Immature natural killer cell (primary cell): ENCODE measurements around the gene SCUBE3. TPM values are rescaled to one million over a fixed set of nuclear protein-coding genes. Genes with fewer than 3 reads are reported as not detected.
A peak's percentile ranks its signal among the peaks of the same experiment; 100 is the strongest.

Experiments
- DNase-seq, 3 donors: peaks; one replicate each; pipeline ENCODE4 v3.0.0; 2022; ENCODE audit warnings: mixed read lengths in 1 of 3
- H3K27ac Mint-ChIP-seq, 6 donors: one replicate each; pipeline ENCODE4 v1.8.0; 2020; ENCODE audit warnings: mixed read lengths in 6 of 6, mild to moderate bottlenecking in 5 of 6, inconsistent platforms in 4 of 6, moderate library complexity in 3 of 6
- H3K27me3 Mint-ChIP-seq, 3 donors: one replicate each; pipeline ENCODE4 v1.8.0; 2020 to 2021; ENCODE audit warnings: low read depth in 3 of 3, mild to moderate bottlenecking in 3 of 3, mixed read lengths in 3 of 3, moderate library complexity in 3 of 3, inconsistent platforms in 1 of 3
- H3K36me3 Mint-ChIP-seq, 3 donors: one replicate each; pipeline ENCODE4 v1.8.0; 2020; ENCODE audit warnings: mixed read lengths in 3 of 3, inconsistent platforms in 2 of 3, mild to moderate bottlenecking in 2 of 3
- H3K4me1 Mint-ChIP-seq, 2 donors: one replicate each; pipeline ENCODE4 v1.8.0; 2020; ENCODE audit warnings: inconsistent platforms in 2 of 2, mild to moderate bottlenecking in 2 of 2, mixed read lengths in 2 of 2, moderate library complexity in 1 of 2
- H3K4me3 Mint-ChIP-seq, 5 donors: one replicate each; pipeline ENCODE4 v1.8.0; 2020; ENCODE audit warnings: mild to moderate bottlenecking in 5 of 5, mixed read lengths in 5 of 5, inconsistent platforms in 3 of 5, moderate library complexity in 3 of 5
- H3K9me3 Mint-ChIP-seq, 6 donors: one replicate each; pipeline ENCODE4 v1.8.0; 2020; ENCODE audit warnings: mild to moderate bottlenecking in 6 of 6, mixed read lengths in 6 of 6, inconsistent platforms in 4 of 6, moderate library complexity in 3 of 6
- polyA plus RNA-seq, 3 donors: library from polyadenylated mRNA; unstranded; fragments of 300-500 nt; fragmentation: Illumina TruSeq; gene quantifications; one replicate each; pipeline ENCODE4 v1.2.3, GENCODE V29; 2021

Gene SCUBE3
- under 1 TPM in 2 of 3 donors, not detected in 1; 0.02 to 0.29 TPM for polyA plus RNA-seq

DNA sequence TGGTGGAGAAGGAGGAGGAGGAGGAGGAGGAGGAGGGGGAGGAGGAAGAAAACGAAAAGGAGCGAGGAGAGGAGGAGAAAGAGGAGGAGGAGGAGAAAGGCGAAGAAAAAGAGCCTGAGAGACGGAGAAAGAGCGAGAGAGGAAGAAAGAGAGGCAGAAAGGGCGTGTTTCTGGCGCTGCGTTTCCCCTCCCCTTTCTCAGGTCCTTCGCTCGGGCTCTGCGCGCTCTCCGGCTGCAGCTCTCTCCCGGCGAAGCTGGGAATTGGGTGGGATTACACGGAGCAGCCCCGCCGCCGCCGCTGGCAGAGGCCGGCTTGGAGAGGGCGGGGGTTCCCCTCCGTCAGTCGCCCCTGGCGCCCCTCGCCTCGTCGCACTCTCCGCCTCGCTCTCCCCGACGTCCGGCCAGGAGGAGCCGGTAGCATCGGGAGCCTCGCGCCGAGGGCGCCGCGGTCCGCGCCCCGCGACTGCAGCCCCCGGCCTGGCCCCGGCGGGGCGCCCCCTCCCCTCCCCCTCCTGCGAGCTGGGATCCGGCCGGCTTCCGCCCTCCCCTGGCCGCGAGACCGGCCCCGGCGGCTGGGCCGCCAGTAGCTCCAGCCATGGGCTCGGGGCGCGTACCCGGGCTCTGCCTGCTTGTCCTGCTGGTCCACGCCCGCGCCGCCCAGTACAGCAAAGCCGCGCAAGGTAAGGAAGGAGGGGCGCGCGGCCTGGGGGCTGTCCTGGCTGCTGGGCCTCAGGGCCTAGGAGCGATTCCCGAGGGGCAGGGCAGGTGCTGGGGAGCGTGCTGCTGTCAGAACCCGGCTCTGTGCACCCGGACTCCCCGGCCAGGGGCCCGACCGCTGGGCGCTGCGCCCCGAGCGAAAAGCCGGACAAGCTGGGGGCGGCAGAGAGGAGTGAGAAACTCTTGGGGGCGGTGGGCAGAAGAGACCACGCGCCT, at the start of gene SCUBE3:
SCUBE3 (plus strand) TSS at position 133 of the 933 bp plus-strand sequence; CDS start at position 596, 463 bp downstream.
- Mint-ChIP-seq H3K4me3 (peak within 1 kb of the TSS; percentile 47 to 84 (median 77)), H3K4me1 (peaks cover 9 to 14% of the 10 kb centered on the region in 2 donors), H3K9me3 (no peaks in the 10 kb centered on the region), H3K36me3 (peaks cover 0 to 4% (median 4%) of the 10 kb centered on the region in 3 donors), H3K27ac (no peak within 1 kb of the TSS), H3K27me3 (peaks cover 15 to 40% (median 29%) of the 10 kb centered on the region in 3 donors)
- no peak for DNase-seq

DNA sequence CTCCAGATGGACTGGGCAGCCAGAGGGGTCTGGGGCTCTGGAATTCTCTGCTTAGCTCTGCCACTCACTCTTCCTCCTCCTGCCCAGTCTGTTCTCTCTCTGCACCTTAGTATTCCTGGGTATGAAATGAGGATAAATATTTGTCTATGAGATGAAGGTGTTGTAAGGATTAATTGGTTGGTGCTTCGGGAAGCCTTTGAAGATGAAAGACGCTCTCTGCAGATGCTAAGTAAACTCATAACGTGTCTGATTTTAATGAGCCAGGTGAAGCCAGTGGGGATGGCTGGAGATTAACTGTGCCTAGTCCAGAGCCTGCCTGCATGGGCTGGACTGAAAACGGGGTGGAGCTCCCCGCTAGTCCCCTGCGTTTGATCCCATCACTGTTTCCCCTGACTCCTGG, 49.5 kb upstream of the SCUBE3 start:
- no peak overlapping the region for H3K4me3 Mint-ChIP-seq
- peaks cover 0 to 4% (median 0%) of the 10 kb centered on the region in 3 donors for H3K36me3 Mint-ChIP-seq
- H3K9me3 Mint-ChIP-seq, result no peaks in the 10 kb centered on the region
- H3K27ac Mint-ChIP-seq, result no peak overlapping the region
- H3K4me1 Mint-ChIP-seq, result no peaks in the 10 kb centered on the region
- peaks cover 3 to 12% (median 7%) of the 10 kb centered on the region in 3 donors for H3K27me3 Mint-ChIP-seq
- no peak for DNase-seq

GRCh38 chr6:35164868-35165267, 48.9 kb upstream of the SCUBE3 start:
- Mint-ChIP-seq H3K27ac (no peak overlapping the region), H3K4me3 (no peak overlapping the region), H3K27me3 (peaks cover 3 to 13% (median 8%) of the 10 kb centered on the region in 3 donors), H3K9me3 (peaks cover 0 to 3% (median 0%) of the 10 kb centered on the region in 6 donors), H3K4me1 (peaks cover 0 to 3% of the 10 kb centered on the region in 2 donors), H3K36me3 (peaks cover 0 to 4% (median 0%) of the 10 kb centered on the region in 3 donors)
- DNase-seq, result no peak

- Mint-ChIP-seq H3K36me3 (peaks cover 0 to 4% (median 0%) of the 10 kb centered on the region in 3 donors), H3K4me3 (no peak overlapping the region), H3K27me3 (peaks cover 3 to 13% (median 8%) of the 10 kb centered on the region in 3 donors), H3K27ac (no peak overlapping the region), H3K4me1 (peaks cover 0 to 3% of the 10 kb centered on the region in 2 donors), H3K9me3 (peaks cover 0 to 3% (median 0%) of the 10 kb centered on the region in 6 donors)
- no peak for DNase-seq
These were observed 48.1 kb upstream of the SCUBE3 start for GRCh38 chr6:35165630-35166071.

- Mint-ChIP-seq H3K27ac (no peak overlapping the region), H3K9me3 (peaks cover 0 to 3% (median 0%) of the 10 kb centered on the region in 6 donors), H3K36me3 (peaks cover 0 to 4% (median 0%) of the 10 kb centered on the region in 3 donors), H3K4me3 (no peak overlapping the region), H3K4me1 (peaks cover 0 to 3% of the 10 kb centered on the region in 2 donors), H3K27me3 (peaks cover 3 to 15% (median 8%) of the 10 kb centered on the region in 3 donors)
- no peak for DNase-seq
These were observed 47.6 kb upstream of the SCUBE3 start for GRCh38 chr6:35166116-35166515.

DNA sequence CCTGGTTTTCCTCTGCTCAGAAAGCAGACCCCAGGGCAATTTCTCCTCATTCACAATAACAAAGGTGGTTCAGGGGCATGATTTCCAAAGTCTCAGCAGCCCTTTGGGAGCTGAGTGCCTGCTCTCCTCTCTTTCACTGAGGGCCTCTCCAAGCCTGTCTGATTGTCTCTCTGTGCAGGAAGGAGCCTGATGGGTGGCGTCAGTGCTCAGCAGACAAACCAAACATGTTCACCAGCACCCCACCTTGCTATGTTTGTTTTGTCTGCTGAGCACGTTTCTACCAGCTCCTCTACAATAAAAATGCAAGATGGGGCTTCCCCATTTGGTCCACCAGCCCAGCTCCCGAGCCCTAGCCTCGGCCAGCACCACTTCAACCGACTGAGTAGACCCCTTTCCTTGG, 47.2 kb upstream of the SCUBE3 start:
- Mint-ChIP-seq H3K27me3 (peaks cover 3 to 15% (median 8%) of the 10 kb centered on the region in 3 donors), H3K4me3 (no peak overlapping the region), H3K4me1 (peaks cover 0 to 3% of the 10 kb centered on the region in 2 donors), H3K36me3 (peaks cover 0 to 4% (median 0%) of the 10 kb centered on the region in 3 donors), H3K27ac (no peak overlapping the region), H3K9me3 (peaks cover 0 to 3% (median 0%) of the 10 kb centered on the region in 6 donors)
- DNase-seq, result no peak

DNA sequence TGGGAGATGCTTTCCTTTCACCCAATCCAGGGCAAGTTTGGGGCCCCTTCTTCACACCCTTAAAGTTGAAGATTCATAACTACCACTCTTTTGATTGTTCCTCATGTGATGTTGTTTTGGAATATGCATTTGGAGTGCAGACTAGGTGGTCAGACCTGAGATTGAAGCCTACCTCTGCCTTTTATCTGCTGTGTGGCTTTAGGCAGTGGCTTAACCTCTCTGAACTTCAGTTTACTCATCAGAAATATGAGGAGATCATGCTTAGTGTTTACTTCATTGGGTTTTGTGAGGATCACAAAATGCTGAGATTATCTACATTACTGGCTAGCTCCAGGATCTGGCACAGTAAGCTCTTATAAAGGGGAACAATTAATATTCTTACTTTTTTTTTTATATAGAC, 46.3 kb upstream of the SCUBE3 start:
- H3K4me3 Mint-ChIP-seq, result no peak overlapping the region
- H3K9me3 Mint-ChIP-seq, result peaks cover 0 to 3% (median 0%) of the 10 kb centered on the region in 6 donors
- no peak overlapping the region for H3K27ac Mint-ChIP-seq
- H3K36me3 Mint-ChIP-seq, result peaks cover 0 to 4% (median 0%) of the 10 kb centered on the region in 3 donors
- peaks cover 0 to 3% of the 10 kb centered on the region in 2 donors for H3K4me1 Mint-ChIP-seq
- no peak for DNase-seq
- peaks cover 3 to 15% (median 8%) of the 10 kb centered on the region in 3 donors for H3K27me3 Mint-ChIP-seq

DNA sequence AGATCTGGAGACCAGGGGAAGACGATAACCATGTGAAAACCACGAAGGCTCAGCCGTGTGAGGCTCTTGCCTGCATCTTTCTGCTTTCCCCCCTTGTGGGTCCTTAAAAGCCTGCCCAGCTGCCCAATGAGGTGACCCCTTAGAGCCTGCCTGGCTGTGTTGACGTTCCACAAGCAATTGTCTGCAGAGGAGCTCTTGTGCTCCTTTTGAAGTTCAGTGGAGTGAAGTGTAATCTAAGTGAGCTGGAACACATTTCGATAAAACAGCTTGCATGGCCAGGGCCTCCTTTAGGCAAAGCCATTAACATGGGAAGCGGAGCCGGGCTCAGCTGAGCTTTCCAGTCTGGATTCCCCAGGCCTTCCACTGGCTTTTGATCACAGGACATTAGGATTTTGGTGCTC, 45.3 kb upstream of the SCUBE3 start:
- no peak for DNase-seq
- Mint-ChIP-seq H3K27me3 (peaks cover 3 to 15% (median 8%) of the 10 kb centered on the region in 3 donors), H3K4me1 (peaks cover 0 to 3% of the 10 kb centered on the region in 2 donors), H3K4me3 (no peak overlapping the region), H3K9me3 (peaks cover 0 to 3% (median 0%) of the 10 kb centered on the region in 6 donors), H3K27ac (no peak overlapping the region), H3K36me3 (peaks cover 0 to 4% (median 0%) of the 10 kb centered on the region in 3 donors)

DNA sequence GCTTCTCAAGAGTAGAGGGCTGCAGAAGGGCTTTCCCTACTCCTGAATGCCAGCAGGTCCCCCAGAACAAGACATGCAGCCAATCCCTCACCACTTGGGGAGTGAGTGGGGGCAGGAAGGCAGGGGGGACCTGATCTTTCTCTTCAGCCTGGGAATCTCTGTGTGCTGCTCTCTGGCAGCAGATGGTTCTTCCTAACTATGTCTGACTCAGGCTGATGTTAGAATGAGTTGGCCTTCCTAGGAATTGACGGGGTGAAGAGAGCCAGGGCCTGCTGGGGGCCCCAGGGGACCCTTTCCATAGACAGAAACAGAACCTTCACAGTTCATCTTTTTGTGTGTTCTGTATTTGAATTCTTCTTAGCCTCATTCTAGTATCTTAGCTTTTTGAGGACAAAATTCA, 43.6 kb upstream of the SCUBE3 start:
- no peaks in the 10 kb centered on the region for H3K36me3 Mint-ChIP-seq

GRCh38 chr6:35170891-35171290, 42.9 kb upstream of the SCUBE3 start:
- H3K4me1 Mint-ChIP-seq, result peaks cover 0 to 3% of the 10 kb centered on the region in 2 donors
- no peaks in the 10 kb centered on the region for H3K36me3 Mint-ChIP-seq
- no peak overlapping the region for H3K4me3 Mint-ChIP-seq
- H3K27ac Mint-ChIP-seq, result no peak overlapping the region
- no peak for DNase-seq
- peaks cover 0 to 11% (median 7%) of the 10 kb centered on the region in 3 donors for H3K27me3 Mint-ChIP-seq
- H3K9me3 Mint-ChIP-seq, result peaks cover 0 to 3% (median 0%) of the 10 kb centered on the region in 6 donors

More for the DNA sequence above, 43.6 kb upstream of the SCUBE3 start:
- no peak for DNase-seq
- peaks cover 0 to 3% of the 10 kb centered on the region in 2 donors for H3K4me1 Mint-ChIP-seq
- no peak overlapping the region for H3K4me3 Mint-ChIP-seq
- H3K27ac Mint-ChIP-seq, result no peak overlapping the region
- H3K9me3 Mint-ChIP-seq, result peaks cover 0 to 3% (median 0%) of the 10 kb centered on the region in 6 donors
- peaks cover 0 to 11% (median 7%) of the 10 kb centered on the region in 3 donors for H3K27me3 Mint-ChIP-seq

- peaks cover 0 to 3% (median 0%) of the 10 kb centered on the region in 6 donors for H3K9me3 Mint-ChIP-seq
- no peak overlapping the region for H3K27ac Mint-ChIP-seq
- peaks cover 0 to 3% of the 10 kb centered on the region in 2 donors for H3K4me1 Mint-ChIP-seq
- H3K36me3 Mint-ChIP-seq, result no peaks in the 10 kb centered on the region
- DNase-seq, result no peak
- H3K4me3 Mint-ChIP-seq, result no peak overlapping the region
- peaks cover 0 to 14% (median 3%) of the 10 kb centered on the region in 3 donors for H3K27me3 Mint-ChIP-seq
These were observed 40.7 kb upstream of the SCUBE3 start for GRCh38 chr6:35173044-35173426.

GRCh38 chr6:35173427-35174087, 40.2 kb upstream of the SCUBE3 start:
- Mint-ChIP-seq H3K27ac (peak overlapping the region in 1 of 6 donors; percentile 36), H3K9me3 (peaks cover 0 to 3% (median 0%) of the 10 kb centered on the region in 6 donors), H3K4me3 (peak overlapping the region in 1 of 5 donors; percentile 18), H3K4me1 (peaks cover 0 to 3% of the 10 kb centered on the region in 2 donors), H3K27me3 (peaks cover 0 to 12% (median 3%) of the 10 kb centered on the region in 3 donors), H3K36me3 (no peaks in the 10 kb centered on the region)
- DNase-seq, result no peak

- peaks cover 0 to 14% (median 6%) of the 10 kb centered on the region in 3 donors for H3K27me3 Mint-ChIP-seq
These were observed 39.7 kb upstream of the SCUBE3 start for GRCh38 chr6:35174088-35174434.

More at GRCh38 chr6:35174088-35174434, 39.7 kb upstream of the SCUBE3 start:
- no peak for DNase-seq
- Mint-ChIP-seq H3K36me3 (no peaks in the 10 kb centered on the region), H3K4me3 (no peak overlapping the region), H3K27ac (no peak overlapping the region), H3K4me1 (peaks cover 0 to 3% of the 10 kb centered on the region in 2 donors), H3K9me3 (peaks cover 0 to 3% (median 0%) of the 10 kb centered on the region in 6 donors)
